Measurements from ENCODE around the gene P3H4. TPM values are rescaled to one million over a fixed set of nuclear protein-coding genes. Genes with fewer than 3 reads are reported as not detected.

Gene P3H4
- polyA plus RNA-seq, 2 donors = 1.7 TPM

GRCh38 chr17:41810659-41811548 lies 845 bp downstream of the P3H4 start:
- 27 to 28% methylated on average over 52 to 58 of the region's 58 CpGs for WGBS, 2 donors
- peaks cover 0 to 7% of the 10 kb centered on the region in 2 donors for H3K36me3 ChIP-seq (ENCODE audit: control insufficient read depth in 2 of 2, insufficient read depth in 2 of 2, low read length in 1 of 2)
- H3K27ac ChIP-seq (ENCODE audit: low read depth in 2 of 2, low read length in 1 of 2) = peak overlapping the region in 1 of 2 donors; percentile 56
- no peaks in the 10 kb centered on the region for H3K9me3 ChIP-seq (ENCODE audit: control insufficient read depth in 2 of 2, insufficient read depth in 1 of 2, low read depth in 1 of 2, low read length in 1 of 2)
- H3K4me3 ChIP-seq (ENCODE audit: low read depth in 1 of 2, low read length in 2 of 2) = peak overlapping the region; percentile 54 to 71
- H3K4me1 ChIP-seq (ENCODE audit: control insufficient read depth in 2 of 2, insufficient read depth in 2 of 2, low read length in 1 of 2) = peaks cover 5 to 10% of the 10 kb centered on the region in 2 donors
- H3K27me3 ChIP-seq (ENCODE audit: control insufficient read depth in 1 of 2, insufficient read depth in 2 of 2, low read length in 2 of 2) = no peaks in the 10 kb centered on the region

GRCh38 chr17:41806685-41807445 lies 4.9 kb downstream of the P3H4 start:
- no peaks in the 10 kb centered on the region for H3K27me3 ChIP-seq (ENCODE audit: control insufficient read depth in 1 of 2, insufficient read depth in 2 of 2, low read length in 2 of 2)
- WGBS, 2 donors = 85 to 87% methylated on average over 8 of the region's 8 CpGs
- peaks cover 5 to 6% of the 10 kb centered on the region in 2 donors for H3K4me1 ChIP-seq (ENCODE audit: control insufficient read depth in 2 of 2, insufficient read depth in 2 of 2, low read length in 1 of 2)
- no peak overlapping the region for H3K4me3 ChIP-seq (ENCODE audit: low read depth in 1 of 2, low read length in 2 of 2)
- H3K9me3 ChIP-seq (ENCODE audit: control insufficient read depth in 2 of 2, insufficient read depth in 1 of 2, low read depth in 1 of 2, low read length in 1 of 2) = no peaks in the 10 kb centered on the region
- no peak overlapping the region for H3K27ac ChIP-seq (ENCODE audit: low read depth in 2 of 2, low read length in 1 of 2)
- peaks cover 0 to 7% of the 10 kb centered on the region in 2 donors for H3K36me3 ChIP-seq (ENCODE audit: control insufficient read depth in 2 of 2, insufficient read depth in 2 of 2, low read length in 1 of 2)

GRCh38 chr17:41803049-41804020 lies 8.4 kb downstream of the P3H4 start:
- H3K36me3 ChIP-seq (ENCODE audit: control insufficient read depth in 2 of 2, insufficient read depth in 2 of 2, low read length in 1 of 2) = peaks cover 0 to 7% of the 10 kb centered on the region in 2 donors
- no peaks in the 10 kb centered on the region for H3K27me3 ChIP-seq (ENCODE audit: control insufficient read depth in 1 of 2, insufficient read depth in 2 of 2, low read length in 2 of 2)
- no peaks in the 10 kb centered on the region for H3K9me3 ChIP-seq (ENCODE audit: control insufficient read depth in 2 of 2, insufficient read depth in 1 of 2, low read depth in 1 of 2, low read length in 1 of 2)
- no peak overlapping the region for H3K4me3 ChIP-seq (ENCODE audit: low read depth in 1 of 2, low read length in 2 of 2)
- no peak overlapping the region for H3K27ac ChIP-seq (ENCODE audit: low read depth in 2 of 2, low read length in 1 of 2)
- 68 to 70% methylated on average over 23 to 24 of the region's 24 CpGs for WGBS, 2 donors
- H3K4me1 ChIP-seq (ENCODE audit: control insufficient read depth in 2 of 2, insufficient read depth in 2 of 2, low read length in 1 of 2) = peaks cover 2 to 5% of the 10 kb centered on the region in 2 donors

GRCh38 chr17:41801374-41802271 lies 10.1 kb downstream of the P3H4 start:
- H3K27ac ChIP-seq (ENCODE audit: low read depth in 2 of 2, low read length in 1 of 2) = peak overlapping the region; percentile 93 to 99
- H3K4me3 ChIP-seq (ENCODE audit: low read depth in 1 of 2, low read length in 2 of 2) = peak overlapping the region in 1 of 2 donors; percentile 11
- H3K4me1 ChIP-seq (ENCODE audit: control insufficient read depth in 2 of 2, insufficient read depth in 2 of 2, low read length in 1 of 2) = peaks cover 2 to 5% of the 10 kb centered on the region in 2 donors
- H3K27me3 ChIP-seq (ENCODE audit: control insufficient read depth in 1 of 2, insufficient read depth in 2 of 2, low read length in 2 of 2) = no peaks in the 10 kb centered on the region
- 13 to 15% methylated on average over 14 of the region's 14 CpGs for WGBS, 2 donors
- H3K9me3 ChIP-seq (ENCODE audit: control insufficient read depth in 2 of 2, insufficient read depth in 1 of 2, low read depth in 1 of 2, low read length in 1 of 2) = no peaks in the 10 kb centered on the region
- H3K36me3 ChIP-seq (ENCODE audit: control insufficient read depth in 2 of 2, insufficient read depth in 2 of 2, low read length in 1 of 2) = peaks cover 0 to 3% of the 10 kb centered on the region in 2 donors

- H3K27me3 ChIP-seq (ENCODE audit: control insufficient read depth in 1 of 2, insufficient read depth in 2 of 2, low read length in 2 of 2) = no peaks in the 10 kb centered on the region
- peak overlapping the region; percentile 93 to 99 for H3K27ac ChIP-seq (ENCODE audit: low read depth in 2 of 2, low read length in 1 of 2)
- no peaks in the 10 kb centered on the region for H3K9me3 ChIP-seq (ENCODE audit: control insufficient read depth in 2 of 2, insufficient read depth in 1 of 2, low read depth in 1 of 2, low read length in 1 of 2)
- WGBS, 2 donors = 28 to 33% methylated on average over 18 of the region's 18 CpGs
- peaks cover 2 to 5% of the 10 kb centered on the region in 2 donors for H3K4me1 ChIP-seq (ENCODE audit: control insufficient read depth in 2 of 2, insufficient read depth in 2 of 2, low read length in 1 of 2)
- no peaks in the 10 kb centered on the region for H3K36me3 ChIP-seq (ENCODE audit: control insufficient read depth in 2 of 2, insufficient read depth in 2 of 2, low read length in 1 of 2)
- H3K4me3 ChIP-seq (ENCODE audit: low read depth in 1 of 2, low read length in 2 of 2) = peak overlapping the region in 1 of 2 donors; percentile 11
Observed at GRCh38 chr17:41800601-41801373, 11.0 kb downstream of the P3H4 start.

- Histone ChIP-seq H3K4me3 (ENCODE audit: low read depth in 1 of 2, low read length in 2 of 2) (no peak overlapping the region), H3K36me3 (ENCODE audit: control insufficient read depth in 2 of 2, insufficient read depth in 2 of 2, low read length in 1 of 2) (no peaks in the 10 kb centered on the region), H3K9me3 (ENCODE audit: control insufficient read depth in 2 of 2, insufficient read depth in 1 of 2, low read depth in 1 of 2, low read length in 1 of 2) (no peaks in the 10 kb centered on the region), H3K27me3 (ENCODE audit: control insufficient read depth in 1 of 2, insufficient read depth in 2 of 2, low read length in 2 of 2) (no peaks in the 10 kb centered on the region), H3K4me1 (ENCODE audit: control insufficient read depth in 2 of 2, insufficient read depth in 2 of 2, low read length in 1 of 2) (peaks cover 2 to 5% of the 10 kb centered on the region in 2 donors), H3K27ac (ENCODE audit: low read depth in 2 of 2, low read length in 1 of 2) (peak overlapping the region; percentile 93 to 99)
- 73 to 76% methylated on average over 8 of the region's 8 CpGs for WGBS, 2 donors
Observed at GRCh38 chr17:41799366-41799765, 12.4 kb downstream of the P3H4 start.

- 88 to 89% methylated on average over 3 of the region's 3 CpGs for WGBS, 2 donors
- Histone ChIP-seq H3K27ac (ENCODE audit: low read depth in 2 of 2, low read length in 1 of 2) (no peak overlapping the region), H3K4me3 (ENCODE audit: low read depth in 1 of 2, low read length in 2 of 2) (no peak overlapping the region), H3K36me3 (ENCODE audit: control insufficient read depth in 2 of 2, insufficient read depth in 2 of 2, low read length in 1 of 2) (no peaks in the 10 kb centered on the region), H3K27me3 (ENCODE audit: control insufficient read depth in 1 of 2, insufficient read depth in 2 of 2, low read length in 2 of 2) (no peaks in the 10 kb centered on the region), H3K9me3 (ENCODE audit: control insufficient read depth in 2 of 2, insufficient read depth in 1 of 2, low read depth in 1 of 2, low read length in 1 of 2) (no peaks in the 10 kb centered on the region), H3K4me1 (ENCODE audit: control insufficient read depth in 2 of 2, insufficient read depth in 2 of 2, low read length in 1 of 2) (peaks cover 8 to 15% of the 10 kb centered on the region in 2 donors)
Observed at GRCh38 chr17:41797377-41797776, 14.4 kb downstream of the P3H4 start.

All from esophagus (tissue), 2 donors.